HG02610 (cell line): ENCODE measurements around the gene ID3.

ENCODE experiments used
- ATAC-seq: cut with Tn5 transposase; IDR thresholded peaks from one replicate; pipeline ENCODE4 v1.9.1; 2021; ENCODE audit warnings: mild to moderate bottlenecking, moderate library complexity; ENCODE audit not compliant: unreplicated experiment

ID3 gene

DNA sequence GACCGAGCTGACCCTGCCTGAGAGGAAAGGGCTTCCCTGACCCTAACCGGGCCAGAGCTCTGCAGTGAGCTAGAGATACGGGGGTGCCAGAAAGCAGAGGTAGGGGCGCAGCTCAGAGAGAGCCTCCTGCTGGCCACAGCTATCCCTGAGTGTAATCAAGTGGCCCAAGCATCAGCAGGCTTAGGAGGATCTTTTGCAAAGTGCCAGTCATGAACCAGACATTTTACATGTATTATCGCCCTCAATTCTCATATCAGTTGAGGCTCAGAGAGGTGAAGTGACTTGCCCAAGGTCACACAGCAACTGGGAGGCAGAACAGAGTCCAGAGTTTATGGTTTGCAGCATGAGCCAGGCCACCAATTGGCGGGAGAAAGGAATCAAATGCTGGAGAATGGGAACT, 7.0 kb upstream of the ID3 start:
- ATAC-seq, result no peak

DNA sequence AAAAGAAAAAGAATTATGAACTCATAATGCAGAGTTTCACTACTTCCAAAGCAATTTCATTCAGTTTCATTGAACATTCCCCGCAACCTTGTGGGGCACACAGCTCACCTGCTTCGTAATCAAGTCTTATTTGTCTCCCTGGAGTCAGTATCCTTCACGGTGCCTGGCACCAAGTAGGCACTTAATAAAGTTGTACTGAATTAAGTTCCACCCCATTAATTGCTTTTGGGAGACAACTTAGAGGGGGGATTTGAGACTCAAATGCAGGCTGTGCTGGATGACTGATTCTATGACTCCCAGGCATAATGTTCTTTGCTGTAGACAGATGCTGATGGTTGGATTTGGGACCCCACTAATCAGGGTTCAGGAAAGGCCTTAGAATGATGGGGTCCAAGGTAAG, 6.5 kb upstream of the ID3 start:
- ATAC-seq, result no peak

DNA sequence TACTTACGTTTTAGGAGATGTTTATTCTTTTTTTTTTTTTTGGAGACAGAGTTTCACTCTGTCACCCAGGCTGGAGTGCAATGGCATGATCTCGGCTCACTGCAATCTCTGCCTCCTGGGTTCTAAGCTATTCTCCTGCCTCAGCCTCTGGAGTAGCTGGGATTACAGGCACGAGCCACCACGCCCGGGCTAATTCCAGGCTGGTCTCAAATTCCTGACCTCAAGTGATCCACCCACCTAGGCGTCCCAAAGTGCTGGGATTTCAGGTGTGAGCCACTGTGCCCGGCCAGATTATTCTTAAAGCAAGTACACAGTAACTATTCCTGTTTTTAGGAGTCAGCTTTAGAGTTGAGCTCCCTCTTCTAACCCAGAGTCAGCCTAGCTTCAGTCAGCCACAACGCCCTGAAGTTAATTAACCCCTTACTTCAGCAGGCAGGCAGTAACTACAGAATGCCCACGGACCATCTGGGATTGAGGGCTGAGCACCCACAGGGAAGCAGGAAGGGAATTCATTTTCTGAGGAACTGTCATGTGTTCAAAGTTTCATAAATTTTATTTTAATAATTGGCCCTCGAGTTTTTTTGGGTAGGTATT, 5.3 kb upstream of the ID3 start:
- ATAC-seq, result no peak

GRCh38 chr1:23563755-23564374, 4.6 kb upstream of the ID3 start:
- ATAC-seq, result no peak

DNA sequence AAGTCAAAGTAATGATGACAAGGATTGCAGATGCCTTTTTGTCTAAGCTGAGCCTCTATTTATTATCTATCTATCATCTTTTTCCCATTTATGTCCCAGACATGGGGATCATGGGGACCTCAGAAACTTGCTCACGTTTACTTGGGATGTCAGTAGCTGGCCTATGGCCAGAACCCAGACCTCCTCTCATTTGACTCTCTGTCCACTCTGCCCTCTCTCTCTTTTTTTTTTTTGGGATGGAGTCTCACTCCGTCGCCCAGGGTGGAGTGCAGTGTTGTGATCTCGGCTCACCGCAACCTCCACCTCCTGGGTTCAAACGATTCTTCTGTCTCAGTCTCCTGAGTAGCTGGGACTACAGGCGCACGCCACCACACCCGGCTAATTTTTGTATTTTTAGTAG, 3.7 kb upstream of the ID3 start:
- no peak for ATAC-seq

DNA sequence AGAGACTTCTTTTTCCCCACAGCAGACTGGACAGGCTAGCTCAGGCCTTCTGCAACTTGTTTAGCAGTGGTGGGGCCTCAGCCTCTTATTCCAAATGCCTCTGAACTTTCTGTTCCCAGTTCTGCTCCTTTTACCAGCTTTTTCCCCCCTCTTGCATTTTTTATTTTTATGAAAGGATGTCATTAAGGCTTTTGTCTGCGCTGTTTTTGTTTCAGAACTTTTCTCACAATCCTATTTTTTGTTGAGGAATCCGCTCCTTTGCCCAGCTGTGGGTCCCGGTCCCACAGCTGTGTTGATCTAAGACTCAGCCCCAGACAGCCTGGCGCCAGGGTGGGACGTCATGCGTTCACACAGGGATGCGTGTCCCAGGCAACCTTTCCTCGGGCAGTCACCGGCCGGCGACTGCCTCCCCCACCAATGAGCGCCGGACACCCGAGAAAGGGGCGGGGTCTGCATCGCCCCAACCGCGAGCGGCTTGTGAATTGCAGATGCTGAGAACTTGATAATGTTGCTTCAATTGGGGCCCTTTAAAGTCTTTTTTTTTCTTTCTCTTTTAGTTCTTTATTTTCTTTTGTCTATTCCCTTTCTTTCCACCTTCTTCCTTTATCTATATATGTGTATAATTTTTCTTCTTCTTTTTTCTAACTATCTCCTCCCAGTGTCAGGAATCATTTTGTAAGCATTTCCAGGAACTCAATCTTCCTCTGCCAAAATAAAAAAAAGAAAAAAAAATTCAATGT, 3.0 kb upstream of the ID3 start:
- ATAC-seq, result no peak

DNA sequence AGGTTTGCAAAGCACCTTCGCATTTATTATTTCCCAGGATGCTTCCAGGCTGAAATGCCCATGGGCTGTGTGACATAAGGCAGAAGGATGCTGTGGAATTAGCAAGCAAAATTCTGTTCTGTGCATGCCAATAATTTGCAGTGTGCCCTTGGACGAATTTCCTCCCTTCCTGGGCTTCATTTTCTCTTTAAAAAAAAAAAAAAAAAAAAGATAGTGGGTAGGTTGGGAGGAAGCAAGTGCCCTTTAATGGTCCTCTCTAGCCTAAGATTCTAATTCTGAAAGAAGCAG, 2.5 kb upstream of the ID3 start:
- no peak for ATAC-seq

GRCh38 chr1:23561076-23561812, 1.9 kb upstream of the ID3 start:
- no peak for ATAC-seq

DNA sequence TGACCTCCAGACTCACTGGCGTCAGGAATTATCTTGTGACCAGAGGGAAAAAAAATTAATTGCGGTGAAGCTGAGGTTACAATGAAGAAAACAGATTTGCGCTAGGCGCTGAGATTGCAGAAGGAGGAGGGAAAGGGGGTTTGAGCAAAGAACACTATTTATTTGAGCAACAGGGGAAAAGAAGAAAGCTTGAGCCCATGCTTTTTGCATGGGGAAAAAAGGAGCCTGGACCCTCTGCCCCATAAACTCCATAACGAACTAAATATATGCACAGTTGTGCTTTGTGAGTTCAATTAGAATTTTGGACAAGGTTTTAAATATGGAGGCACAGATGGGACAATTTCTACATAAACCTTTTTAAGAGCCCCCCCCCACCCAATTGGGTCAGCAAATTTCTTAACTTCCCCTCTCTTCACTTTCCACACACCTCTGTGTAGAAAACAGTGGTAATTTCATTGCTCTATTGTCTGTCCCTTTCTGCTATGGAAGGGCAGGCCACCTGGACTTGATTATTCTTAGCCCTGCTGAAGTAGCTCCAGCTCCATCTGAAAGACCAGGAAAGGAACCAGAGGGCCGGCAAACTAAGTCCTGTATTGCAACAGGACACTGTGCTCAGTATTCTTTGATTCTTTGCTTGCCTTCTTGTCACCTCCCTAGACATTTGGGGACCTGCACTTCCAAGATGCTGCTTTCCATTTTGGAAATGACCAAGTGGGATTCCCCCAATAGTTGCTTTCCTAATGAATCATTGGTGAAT, 862 bp upstream of the ID3 start:
- ATAC-seq, result no peak

GRCh38 chr1:23558872-23559135, 497 bp downstream of the ID3 start:
- no peak for ATAC-seq

- no peak for ATAC-seq
Measured at GRCh38 chr1:23558140-23558871, 995 bp downstream of the ID3 start.

DNA sequence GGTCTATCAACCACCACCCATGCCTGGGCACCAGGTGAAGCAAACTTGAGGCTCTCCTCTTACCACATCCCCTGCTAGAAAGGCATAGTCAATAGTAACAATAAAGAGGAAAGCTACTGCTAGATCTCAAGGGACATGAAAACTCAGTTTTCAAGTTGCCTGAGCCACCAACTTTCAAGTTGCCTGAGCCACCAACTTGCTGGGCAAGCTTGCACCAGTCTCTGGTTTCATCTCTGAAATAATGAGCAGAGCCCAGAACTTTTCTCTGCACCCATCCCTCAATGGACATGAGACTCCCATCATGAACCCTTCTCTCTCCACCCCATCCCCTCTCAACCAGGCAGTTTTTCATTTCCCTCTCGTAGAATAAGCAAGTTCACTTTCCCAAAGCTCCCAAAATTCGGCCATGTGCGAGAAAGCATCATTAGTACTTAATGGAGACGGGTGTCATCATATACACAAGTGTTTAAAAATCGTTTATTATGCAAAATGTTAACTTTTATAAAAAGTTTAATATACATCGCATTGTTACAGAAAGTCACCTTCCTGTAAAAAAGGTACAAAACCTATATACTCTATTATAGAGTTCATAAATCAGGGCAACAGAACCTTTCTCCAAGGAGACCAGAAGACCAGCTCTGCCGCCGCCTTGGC, 1.7 kb downstream of the ID3 start:
- no peak for ATAC-seq

DNA sequence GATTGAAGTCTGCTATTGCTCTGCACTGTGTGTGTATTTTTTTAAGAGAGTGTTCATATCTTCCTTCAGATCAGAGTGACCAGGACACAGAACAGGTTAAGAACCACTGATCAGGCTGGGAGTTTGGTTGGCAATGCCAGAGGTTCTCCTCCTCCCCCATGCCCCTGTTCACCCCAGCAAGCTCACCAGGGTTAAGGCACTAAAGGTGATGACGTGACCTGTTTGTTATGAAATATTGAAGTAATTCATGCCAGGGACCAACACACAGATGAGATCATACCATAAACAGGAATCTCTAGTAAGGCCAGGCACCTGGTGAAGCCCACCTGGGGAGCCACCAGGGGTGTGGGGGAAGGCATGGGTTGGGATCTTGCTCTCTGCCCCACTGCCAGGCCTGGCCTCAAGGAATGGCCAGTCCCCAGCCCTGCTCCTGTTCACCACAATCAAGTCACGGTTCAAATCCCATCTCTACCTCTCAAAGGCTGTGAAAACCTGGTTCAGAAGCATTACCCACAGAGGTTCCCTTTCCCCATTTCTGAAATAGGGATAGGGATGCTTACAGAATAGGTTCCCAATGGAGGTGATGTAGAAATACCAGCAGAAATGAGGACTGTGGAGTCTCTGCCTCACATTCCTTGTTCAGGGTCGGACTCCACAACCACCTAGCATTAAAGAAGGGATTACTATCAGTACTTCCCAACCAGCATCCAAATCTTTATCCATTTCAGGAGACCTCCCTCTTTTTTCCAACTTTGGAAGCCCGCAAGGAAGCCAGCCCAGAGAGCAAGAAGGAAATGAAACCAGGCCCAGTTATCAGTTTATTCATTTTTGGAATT, 2.4 kb downstream of the ID3 start:
- no peak for ATAC-seq

DNA sequence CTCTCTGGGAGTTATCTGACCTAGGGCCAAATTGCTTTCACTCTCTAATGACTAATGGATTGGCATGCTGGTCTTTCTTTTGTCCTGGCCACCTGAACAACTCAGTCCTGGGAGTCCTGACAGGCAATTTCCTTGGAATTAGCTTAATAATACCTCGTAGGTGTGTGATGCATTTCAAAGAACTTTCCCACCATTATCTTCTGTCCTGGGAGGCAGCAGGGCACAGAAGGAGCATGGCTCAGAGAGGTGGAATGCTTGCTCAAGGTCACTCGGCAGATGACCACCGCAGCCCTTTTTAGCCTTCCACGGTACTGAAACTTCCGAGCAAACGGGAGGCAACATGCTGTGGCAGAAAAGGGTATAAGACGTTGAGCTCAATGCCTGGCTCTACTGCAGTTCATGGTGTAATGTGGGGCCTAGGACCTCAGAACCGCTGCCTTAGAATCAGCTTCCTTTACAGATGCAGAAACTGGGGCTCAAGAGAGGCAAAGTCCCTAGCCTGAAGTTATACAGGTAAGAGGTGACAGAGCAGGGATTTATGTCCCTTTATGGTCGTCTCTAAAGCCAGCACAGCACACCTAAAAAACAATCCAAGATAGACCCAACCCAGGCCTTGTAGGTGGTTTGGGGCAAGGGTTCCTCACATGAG, 3.2 kb downstream of the ID3 start:
- no peak for ATAC-seq

- ATAC-seq, result no peak
Measured at GRCh38 chr1:23555270-23555985, 3.9 kb downstream of the ID3 start.

GRCh38 chr1:23554481-23555269, 4.6 kb downstream of the ID3 start:
- ATAC-seq, result peak; percentile 52

- ATAC-seq, result no peak
Measured at GRCh38 chr1:23554127-23554480, 5.2 kb downstream of the ID3 start.
